GM19452 (cell line): ENCODE measurements around the gene NRP2.

Experiments
- ATAC-seq: cut with Tn5 transposase; IDR thresholded peaks from one replicate; pipeline ENCODE4 v1.9.1; 2021; ENCODE audit not compliant: unreplicated experiment

Gene NRP2

GRCh38 chr2:205751569-205752031 lies 69.3 kb downstream of the NRP2 start:
- ATAC-seq, result no peak

GRCh38 chr2:205752296-205752820 lies 70.1 kb downstream of the NRP2 start:
- no peak for ATAC-seq

DNA sequence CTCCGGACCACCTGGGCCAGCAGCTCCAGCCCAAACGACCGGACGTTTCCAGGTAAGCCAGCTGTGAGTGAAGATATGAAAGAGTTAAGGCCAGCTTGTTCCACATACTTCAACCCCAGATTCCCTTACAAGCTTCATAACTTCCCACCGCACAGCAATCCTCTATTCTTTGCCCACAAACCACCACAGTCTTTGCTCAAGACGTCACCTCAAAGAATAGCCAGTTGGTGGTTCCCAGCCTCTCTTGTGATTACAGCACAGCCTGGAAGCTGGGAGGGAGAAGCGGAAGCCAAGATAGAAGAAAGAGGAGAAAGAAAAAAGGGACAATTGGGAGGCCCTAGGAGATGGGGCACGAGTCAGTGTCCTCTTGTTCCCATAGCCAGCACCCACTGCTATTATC lies 70.6 kb downstream of the NRP2 start:
- ATAC-seq, result no peak

GRCh38 chr2:205754285-205754923 lies 72.1 kb downstream of the NRP2 start:
- ATAC-seq, result no peak

DNA sequence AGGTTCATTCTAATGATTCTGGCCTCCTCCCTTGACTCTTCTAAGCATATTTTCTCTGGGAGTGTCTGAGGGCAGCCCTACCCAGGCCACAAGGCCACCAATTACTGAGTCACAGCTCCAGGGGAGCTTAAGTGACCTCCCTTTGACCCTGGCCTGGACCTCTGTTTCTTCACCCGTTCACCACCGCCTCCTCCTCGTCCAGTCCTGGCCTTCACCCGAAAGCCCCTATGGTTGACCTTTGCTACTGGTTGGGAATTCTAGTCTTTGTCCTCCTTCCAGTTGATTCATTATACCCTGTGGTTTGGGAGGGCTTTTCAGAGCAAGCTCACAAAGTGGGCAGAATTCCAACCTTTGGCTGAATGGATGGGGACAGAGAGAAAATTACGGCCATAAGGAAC lies 72.6 kb downstream of the NRP2 start:
- ATAC-seq, result no peak

DNA sequence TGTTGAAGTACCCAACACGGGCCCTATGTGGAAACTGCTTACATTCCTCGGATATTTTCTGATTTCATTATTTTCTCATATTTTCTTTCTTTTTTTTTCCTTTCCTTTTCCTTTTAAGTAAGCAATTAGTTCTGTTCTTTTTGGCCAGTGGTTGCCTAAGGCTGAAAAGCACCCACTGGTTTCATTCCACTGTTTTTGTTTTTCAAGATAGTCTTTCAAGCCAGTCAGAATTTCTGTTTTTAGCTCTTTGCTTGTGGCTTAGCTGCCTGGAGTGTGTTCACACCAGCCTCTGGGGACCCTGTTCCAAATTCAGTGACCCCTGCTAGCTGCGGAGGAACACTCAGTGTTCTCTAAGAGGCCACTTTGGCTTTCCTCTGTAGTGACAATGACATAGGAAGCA lies 73.6 kb downstream of the NRP2 start:
- no peak for ATAC-seq

- no peak for ATAC-seq
Observed at GRCh38 chr2:205757271-205757670, 75.0 kb downstream of the NRP2 start.

DNA sequence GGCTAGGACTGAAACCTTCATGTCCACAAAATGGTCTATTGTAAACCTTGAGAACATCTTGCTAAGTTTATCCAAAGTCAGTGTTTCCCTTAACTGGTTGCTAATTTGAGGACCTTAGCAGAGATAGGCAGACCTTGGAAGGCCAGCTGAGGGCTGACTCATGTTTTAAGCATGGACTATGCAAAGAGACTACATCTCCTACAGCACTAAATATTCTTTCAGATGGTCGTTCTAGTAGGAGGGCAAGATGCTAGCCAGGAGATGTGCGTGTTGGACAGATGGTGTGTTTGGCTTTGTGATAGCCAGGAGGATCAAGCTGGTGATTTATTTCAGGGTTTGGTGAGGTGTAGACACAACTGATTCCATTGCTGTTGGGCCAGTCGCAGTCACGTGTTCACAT lies 75.8 kb downstream of the NRP2 start:
- ATAC-seq, result no peak

DNA sequence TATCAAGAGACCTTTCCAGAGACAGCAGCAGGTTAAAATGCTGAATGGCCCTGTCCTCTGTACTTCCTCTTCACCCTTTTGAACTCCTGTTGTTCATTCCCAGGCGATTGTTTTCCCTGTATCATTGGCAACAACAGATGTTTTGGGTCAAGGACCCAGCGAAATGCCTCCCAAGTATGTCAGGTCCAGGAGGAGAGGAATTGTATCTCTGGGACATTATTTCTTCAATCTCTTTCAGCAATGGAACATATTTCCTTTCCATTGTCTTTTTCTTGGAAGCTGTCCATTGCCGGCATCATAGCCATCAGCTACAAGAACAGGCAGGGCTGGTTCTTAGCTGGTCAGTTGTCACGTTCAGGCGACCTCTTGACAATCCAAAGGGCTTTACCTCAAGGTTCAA lies 76.2 kb downstream of the NRP2 start:
- ATAC-seq, result no peak

DNA sequence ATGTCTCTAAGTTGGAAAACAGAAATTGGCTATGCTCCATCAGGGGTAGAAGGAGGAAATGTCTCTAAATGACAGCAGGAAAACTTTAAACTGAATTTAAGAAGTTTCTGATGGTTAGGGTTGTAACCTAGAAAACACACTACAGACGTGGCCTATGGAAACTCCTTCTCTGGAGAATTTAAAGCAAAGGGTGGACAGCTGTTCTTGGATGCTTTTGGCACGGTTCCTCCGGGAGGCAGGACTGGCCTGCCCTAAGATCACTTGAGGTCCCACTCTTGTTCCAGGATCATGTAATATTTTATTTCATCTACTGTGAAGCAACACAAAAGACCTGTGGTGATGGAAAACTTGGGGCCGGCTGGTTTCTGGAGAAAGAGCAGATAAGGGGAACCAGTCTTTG lies 77.0 kb downstream of the NRP2 start:
- no peak for ATAC-seq

- ATAC-seq, result no peak
Observed at GRCh38 chr2:205759732-205760131, 77.4 kb downstream of the NRP2 start.

DNA sequence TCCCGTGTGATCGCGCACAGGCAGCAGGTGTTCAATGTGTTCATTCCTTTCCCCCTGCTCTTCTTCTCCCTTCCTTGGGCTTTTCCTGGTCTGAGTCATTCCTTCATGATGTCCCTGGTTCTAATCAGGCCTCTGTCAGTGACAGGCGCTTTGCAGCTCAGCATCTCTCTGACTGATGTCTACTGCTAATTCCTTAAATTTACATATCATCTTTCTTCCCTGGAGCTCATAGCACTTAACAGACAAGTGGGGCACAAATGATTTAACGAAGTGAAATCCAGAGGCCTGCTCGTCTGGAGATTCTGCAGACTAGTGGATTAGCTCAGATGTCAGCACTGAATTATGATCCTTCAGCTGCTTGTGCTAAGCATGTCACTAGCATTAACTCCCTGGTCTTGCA lies 77.9 kb downstream of the NRP2 start:
- no peak for ATAC-seq

GRCh38 chr2:205761421-205761820 lies 79.1 kb downstream of the NRP2 start:
- ATAC-seq, result no peak

DNA sequence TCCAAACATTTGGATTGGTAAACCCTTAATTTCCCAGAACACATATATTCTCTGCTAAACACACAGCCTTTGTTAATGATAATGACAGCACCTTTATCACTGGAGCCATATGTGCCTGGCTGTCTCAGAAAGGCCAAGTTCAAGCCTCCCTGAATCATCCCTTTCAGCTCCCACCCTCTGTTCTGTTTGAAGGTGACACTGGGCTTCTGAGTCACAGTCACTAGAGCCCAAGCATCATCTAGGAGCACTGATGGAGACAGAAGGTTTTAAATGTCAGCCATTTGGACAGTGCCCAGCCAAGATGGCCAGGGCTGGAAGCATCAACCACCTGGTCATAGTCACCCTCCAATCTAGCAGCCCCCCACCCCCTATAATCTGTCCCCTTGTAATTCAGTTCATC lies 80.6 kb downstream of the NRP2 start:
- no peak for ATAC-seq

- no peak for ATAC-seq
Observed at GRCh38 chr2:205763708-205764211, 81.5 kb downstream of the NRP2 start.

- no peak for ATAC-seq
Observed at GRCh38 chr2:205764270-205764746, 82.0 kb downstream of the NRP2 start.

DNA sequence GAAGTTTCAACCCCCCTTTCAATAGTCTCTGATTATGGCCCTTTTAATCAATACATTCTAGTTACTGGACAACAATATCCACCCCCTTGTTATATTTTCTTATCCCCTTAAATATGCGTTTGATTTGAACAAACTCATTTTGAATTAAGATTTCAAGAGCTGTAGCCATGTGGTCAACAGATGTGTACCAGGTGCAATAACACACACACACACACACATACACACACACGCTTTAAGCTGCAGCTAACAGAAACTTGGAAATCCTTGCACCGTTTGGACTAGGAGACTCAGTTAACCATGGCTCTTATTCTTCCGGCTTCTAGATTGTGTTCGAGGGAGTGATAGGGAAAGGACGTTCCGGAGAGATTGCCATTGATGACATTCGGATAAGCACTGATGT lies 82.8 kb downstream of the NRP2 start:
- ATAC-seq, result no peak

DNA sequence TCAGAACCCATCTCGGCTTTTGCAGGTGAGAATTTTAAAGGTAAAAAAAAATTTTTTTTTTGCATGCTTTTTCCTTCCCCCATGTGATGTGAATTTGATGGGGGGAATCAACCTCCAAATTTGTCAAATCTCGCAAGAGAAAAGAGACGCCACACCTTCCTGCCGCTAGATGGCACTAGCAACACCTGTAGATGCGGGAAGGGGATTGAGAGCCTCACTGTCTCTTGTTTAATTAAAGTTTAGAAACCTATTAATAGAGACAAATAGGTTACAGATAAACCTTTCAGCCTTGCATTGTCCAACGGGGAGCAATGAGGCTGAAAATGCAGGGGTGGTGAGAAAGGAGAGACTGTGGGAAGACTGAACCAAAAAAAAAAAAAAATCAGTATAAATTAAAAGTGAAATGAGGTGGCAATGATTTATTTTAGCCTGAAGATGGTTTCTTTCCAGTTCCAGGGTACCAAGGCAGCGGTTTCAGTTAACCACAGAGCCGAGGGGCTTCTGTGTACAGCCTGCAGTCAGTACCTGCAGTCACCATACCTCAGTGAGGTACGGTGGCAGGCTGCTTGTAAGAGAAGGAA lies 84.6 kb downstream of the NRP2 start:
- ATAC-seq, result peak; percentile 63

DNA sequence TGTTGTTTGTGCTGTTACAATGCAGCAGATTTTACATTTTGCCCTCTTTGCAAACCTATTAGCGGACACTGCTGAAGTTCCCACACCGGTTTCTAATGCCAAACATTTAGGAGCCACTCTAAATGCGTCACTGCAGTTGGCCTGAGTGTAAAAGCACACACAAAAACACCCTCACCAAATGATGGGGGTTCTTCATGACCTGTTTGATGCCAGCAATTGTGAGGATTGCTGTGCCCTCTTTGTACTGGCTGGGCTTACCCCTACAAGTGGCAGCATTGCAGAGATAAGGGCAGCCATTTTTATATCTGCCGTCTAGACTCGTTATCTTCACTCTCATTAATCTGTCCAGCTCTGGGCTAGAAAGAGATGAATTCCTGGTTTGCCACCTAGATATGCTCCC lies 85.3 kb downstream of the NRP2 start:
- no peak for ATAC-seq

DNA sequence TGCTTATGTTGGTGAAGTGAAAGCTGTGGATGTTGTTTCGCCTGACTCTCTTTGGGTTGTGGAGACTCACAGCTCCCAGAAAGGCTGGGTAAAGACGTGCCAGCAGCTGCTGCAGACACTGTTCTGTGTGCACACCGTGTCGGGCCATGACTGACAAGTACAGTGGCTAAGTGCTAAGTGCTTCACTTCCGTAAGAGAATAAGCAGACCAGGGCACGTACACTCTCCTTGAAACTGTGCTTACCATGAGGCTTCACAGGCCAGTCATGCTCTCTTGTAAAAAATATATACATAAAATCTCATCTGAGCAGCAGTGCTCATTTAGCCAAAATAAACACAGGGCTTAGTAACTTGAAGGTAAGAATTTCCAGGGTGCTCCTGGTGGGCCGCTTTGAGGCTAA lies 86.0 kb downstream of the NRP2 start:
- ATAC-seq, result no peak

GRCh38 chr2:205768815-205769494 lies 86.7 kb downstream of the NRP2 start:
- no peak for ATAC-seq

GRCh38 chr2:205769495-205769850 lies 87.2 kb downstream of the NRP2 start:
- no peak for ATAC-seq
